OCI-LY7 (cell line): Measurements from ENCODE around the gene GPHN. TPM values are rescaled to one million over a fixed set of nuclear protein-coding genes. Genes with fewer than 3 reads are reported as not detected.

ENCODE experiments used
- BruUV-seq: library from RNA; stranded (reverse); fragments of 400-500 nt; replicated peaks from 2 replicates; lab custom pipeline; 2021; lab: Mats Ljungman, UMichigan
- CTCF ChIA-PET: fragments of 300-600 bp; sonication (Branson Sonifier 250); formaldehyde crosslinking; loops from one replicate; lab custom pipeline; 2022; ENCODE audit warnings: antibody characterized with exemption; ENCODE audit not compliant: unreplicated experiment; lab: Charles Lee
- POLR2A ChIA-PET: fragments of 300-600 bp; sonication (Branson Sonifier 250); formaldehyde crosslinking; loops from one replicate; lab custom pipeline; 2022; ENCODE audit warnings: antibody characterized with exemption; lab: Charles Lee
- DNase-seq: peaks from one replicate; pipeline ENCODE4 v3.0.0-alpha.2; 2015; ENCODE audit warnings: low spot score
- H2AFZ ChIP-seq: fragments of 200-600 bp; sonication (generic), shearing (Covaris generic); 2 replicates; pipeline ENCODE4 v1.6.1; 2014; ENCODE audit warnings: mild to moderate bottlenecking, antibody characterized with exemption, low read length, moderate library complexity
- H3K27ac ChIP-seq: fragments of 200-600 bp; sonication (generic); 2 replicates; pipeline ENCODE4 v1.5.1; 2014; ENCODE audit warnings: mixed run types, low read depth, mild to moderate bottlenecking, moderate library complexity, low read length, inconsistent platforms; ENCODE audit not compliant: poor library complexity, severe bottlenecking
- H3K36me3 ChIP-seq: fragments of 200-600 bp; sonication (generic); 2 replicates; pipeline ENCODE4 v1.6.1; 2014; ENCODE audit warnings: mild to moderate bottlenecking, antibody characterized with exemption, low read length, moderate library complexity, mixed read lengths; ENCODE audit not compliant: insufficient read depth
- H3K4me1 ChIP-seq: fragments of 200-600 bp; sonication (generic); 2 replicates; pipeline ENCODE4 v1.5.1; 2014; ENCODE audit warnings: mild to moderate bottlenecking, low read length; ENCODE audit not compliant: insufficient read depth, poor library complexity, severe bottlenecking
- H3K4me2 ChIP-seq: fragments of 200-600 bp; sonication (generic); 2 replicates; pipeline ENCODE4 v1.6.1; 2014; ENCODE audit warnings: mild to moderate bottlenecking, low read length
- H3K4me3 ChIP-seq: fragments of 200-600 bp; sonication (generic); 2 replicates; pipeline ENCODE4 v1.5.1; 2014; ENCODE audit warnings: mild to moderate bottlenecking, low read depth, low read length; ENCODE audit not compliant: poor library complexity, severe bottlenecking
- H3K79me2 ChIP-seq: fragments of 200-600 bp; sonication (generic); 2 replicates; pipeline ENCODE4 v1.6.1; 2016; ENCODE audit warnings: low read depth, mild to moderate bottlenecking, low read length, moderate library complexity, mixed read lengths; ENCODE audit not compliant: insufficient read depth
- H3K9me2 ChIP-seq: fragments of 200-600 bp; sonication (generic); 2 replicates; pipeline ENCODE4 v1.6.1; 2016; ENCODE audit warnings: mild to moderate bottlenecking, low read length, mixed read lengths; ENCODE audit not compliant: insufficient read depth
- H3K9me3 ChIP-seq: fragments of 200-600 bp; sonication (generic); 2 replicates; pipeline ENCODE4 v1.6.1; 2014; ENCODE audit warnings: mild to moderate bottlenecking, mixed run types, low read length, mixed read lengths
- H4K20me1 ChIP-seq: fragments of 200-600 bp; sonication (generic); 2 replicates; pipeline ENCODE4 v1.6.1; 2014; ENCODE audit warnings: mild to moderate bottlenecking, antibody characterized with exemption, low read length, moderate library complexity, mixed read lengths; ENCODE audit not compliant: insufficient read depth
- EZH2phosphoT487 ChIP-seq: fragments of 200-600 bp; sonication (generic); IDR thresholded peaks from 2 replicates; pipeline ENCODE4 v1.6.1; 2018; ENCODE audit warnings: low read depth, borderline replicate concordance, mild to moderate bottlenecking, mixed run types, antibody characterized with exemption, low read length, moderate library complexity, mixed read lengths
- intact Hi-C: fragments of 100-400 bp; cut with micrococcal nuclease; formaldehyde crosslinking; loops from one replicate; pipeline ENCODE4 v1.10.0; 2022; ENCODE audit not compliant: unreplicated experiment
- total RNA-seq, 2 experiments: library from RNA; depleted of rRNA in 1 of 2; stranded (reverse); fragments of >200 nt in 1 of 2; shearing (Covaris generic) in 1 of 2; gene quantifications; 2 replicates each; pipeline ENCODE4 v1.2.3, GENCODE V29; 2014 to 2022
- TF ChIP-seq, protein P1 (sequence below): fragments of 200-600 bp; sonication (generic); conservative IDR thresholded peaks from 2 replicates; pipeline ENCODE4 v1.5.1; 2014; ENCODE audit warnings: mild to moderate bottlenecking, antibody characterized with exemption, low read length, moderate library complexity, mixed read lengths

Gene GPHN
- total RNA-seq, 2 experiments from 2014 or later = not detected

DNA sequence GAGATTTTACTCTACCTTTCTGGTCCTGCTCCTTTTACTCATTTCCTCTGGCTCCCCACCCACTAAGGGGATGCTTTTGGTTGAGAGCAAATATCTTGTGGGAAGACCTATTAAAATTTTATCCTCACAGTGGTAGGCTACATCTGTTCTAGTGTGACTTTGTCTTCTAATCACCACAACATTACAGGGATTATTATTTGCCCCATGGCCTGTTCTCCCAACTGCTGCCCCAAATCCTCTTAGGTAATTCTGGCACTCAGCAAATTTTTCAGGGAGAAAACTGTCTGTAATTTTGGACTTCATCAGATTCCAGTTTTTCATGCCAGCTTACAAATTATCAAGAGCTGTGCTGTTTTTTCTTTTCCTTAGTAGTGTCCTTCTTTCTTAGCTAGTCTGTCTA, 172.3 kb downstream of the GPHN start:
- Histone ChIP-seq H3K4me2 (no peak overlapping the region), H4K20me1 (no peaks in the 10 kb centered on the region), H3K9me3 (no peaks in the 10 kb centered on the region), H3K79me2 (no peaks in the 10 kb centered on the region), H3K27ac (no peak overlapping the region), H3K9me2 (no peaks in the 10 kb centered on the region), H3K4me1 (no peaks in the 10 kb centered on the region), H3K4me3 (no peak overlapping the region), H3K36me3 (no peaks in the 10 kb centered on the region), H2AFZ (no peak overlapping the region)
- no peak for DNase-seq
- TF ChIP-seq, protein P1, sequence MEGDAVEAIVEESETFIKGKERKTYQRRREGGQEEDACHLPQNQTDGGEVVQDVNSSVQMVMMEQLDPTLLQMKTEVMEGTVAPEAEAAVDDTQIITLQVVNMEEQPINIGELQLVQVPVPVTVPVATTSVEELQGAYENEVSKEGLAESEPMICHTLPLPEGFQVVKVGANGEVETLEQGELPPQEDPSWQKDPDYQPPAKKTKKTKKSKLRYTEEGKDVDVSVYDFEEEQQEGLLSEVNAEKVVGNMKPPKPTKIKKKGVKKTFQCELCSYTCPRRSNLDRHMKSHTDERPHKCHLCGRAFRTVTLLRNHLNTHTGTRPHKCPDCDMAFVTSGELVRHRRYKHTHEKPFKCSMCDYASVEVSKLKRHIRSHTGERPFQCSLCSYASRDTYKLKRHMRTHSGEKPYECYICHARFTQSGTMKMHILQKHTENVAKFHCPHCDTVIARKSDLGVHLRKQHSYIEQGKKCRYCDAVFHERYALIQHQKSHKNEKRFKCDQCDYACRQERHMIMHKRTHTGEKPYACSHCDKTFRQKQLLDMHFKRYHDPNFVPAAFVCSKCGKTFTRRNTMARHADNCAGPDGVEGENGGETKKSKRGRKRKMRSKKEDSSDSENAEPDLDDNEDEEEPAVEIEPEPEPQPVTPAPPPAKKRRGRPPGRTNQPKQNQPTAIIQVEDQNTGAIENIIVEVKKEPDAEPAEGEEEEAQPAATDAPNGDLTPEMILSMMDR = no peak
- TF ChIP-seq EZH2phosphoT487 = no peak
- ChIA-PET POLR2A (no interaction called here), CTCF (no interaction called here)
- BruUV-seq = no TSS peak
- intact Hi-C loops = no loop called here

DNA sequence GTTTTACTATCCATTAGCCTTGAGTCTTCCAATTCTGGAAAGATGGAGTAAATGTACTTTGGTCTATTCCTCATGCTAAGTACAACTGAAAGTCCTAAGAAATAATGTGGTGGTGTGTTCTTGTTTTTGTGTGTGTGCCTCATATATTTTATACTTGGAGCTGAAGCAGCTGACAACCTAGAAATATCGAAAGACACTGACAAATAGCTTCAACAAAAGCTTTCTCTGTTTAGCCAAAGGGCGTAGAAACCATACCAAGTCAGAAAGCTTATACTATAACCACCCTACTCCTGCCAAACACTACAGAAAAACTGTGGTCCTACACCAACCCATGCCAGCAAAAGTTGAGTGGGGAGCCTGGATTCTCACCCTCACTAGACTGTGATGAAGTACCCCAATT, 188.4 kb downstream of the GPHN start:
- CTCF ChIA-PET = no interaction called here
- no peaks in the 10 kb centered on the region for H4K20me1 ChIP-seq
- H3K4me3 ChIP-seq = no peak overlapping the region
- no peaks in the 10 kb centered on the region for H3K9me3 ChIP-seq
- H2AFZ ChIP-seq = no peak overlapping the region
- no peaks in the 10 kb centered on the region for H3K4me1 ChIP-seq
- H3K4me2 ChIP-seq = no peak overlapping the region
- no TSS peak for BruUV-seq
- intact Hi-C loops = no loop called here
- H3K36me3 ChIP-seq = no peaks in the 10 kb centered on the region
- no peaks in the 10 kb centered on the region for H3K79me2 ChIP-seq
- POLR2A ChIA-PET = no interaction called here
- no peak for DNase-seq
- H3K27ac ChIP-seq = no peak overlapping the region
- no peak for TF ChIP-seq EZH2phosphoT487
- TF ChIP-seq, protein P1 = no peak
- no peaks in the 10 kb centered on the region for H3K9me2 ChIP-seq

DNA sequence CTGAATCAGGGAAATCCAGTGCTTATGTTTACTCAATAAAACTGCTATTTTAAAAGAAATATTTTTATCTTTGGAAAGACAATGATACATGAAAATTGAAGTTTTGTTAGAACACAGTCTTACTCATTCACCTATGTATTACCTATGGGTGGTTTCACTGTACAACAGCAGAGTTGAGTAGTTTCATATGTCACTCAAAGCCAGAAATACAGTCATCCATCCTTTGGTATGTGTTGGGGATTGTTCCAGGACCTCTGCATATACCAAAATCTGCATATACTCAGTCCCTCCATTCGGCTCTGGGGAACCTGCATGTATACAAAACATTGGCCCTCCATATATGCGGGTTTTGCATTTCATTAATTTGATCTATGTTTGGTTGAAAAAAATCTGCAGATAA, 190.6 kb downstream of the GPHN start:
- Histone ChIP-seq H3K9me3 (no peaks in the 10 kb centered on the region), H3K79me2 (no peaks in the 10 kb centered on the region), H3K4me1 (no peaks in the 10 kb centered on the region), H3K36me3 (no peaks in the 10 kb centered on the region), H3K9me2 (no peaks in the 10 kb centered on the region), H3K4me2 (no peak overlapping the region), H4K20me1 (no peaks in the 10 kb centered on the region), H2AFZ (no peak overlapping the region), H3K4me3 (no peak overlapping the region), H3K27ac (no peak overlapping the region)
- no TSS peak for BruUV-seq
- POLR2A ChIA-PET = no interaction called here
- CTCF ChIA-PET = no interaction called here
- TF ChIP-seq, protein P1 = no peak
- no peak for TF ChIP-seq EZH2phosphoT487
- intact Hi-C loops = no loop called here
- no peak for DNase-seq
